Progenitor cell of endocrine pancreas (in vitro differentiated cells): ENCODE data around the gene FNDC4. TPM values are rescaled to one million over a fixed set of nuclear protein-coding genes. Genes with fewer than 3 reads are reported as not detected.

Experiments
- DNase-seq: peaks from one replicate; pipeline ENCODE4 v3.0.0; 2021; ENCODE audit warnings: low spot score; ENCODE audit not compliant: unreplicated experiment
- H3K27ac Mint-ChIP-seq: 2 replicates; pipeline ENCODE4 v1.8.0; 2021; ENCODE audit warnings: mild to moderate bottlenecking, moderate library complexity, mixed read lengths
- H3K27me3 Mint-ChIP-seq: 2 replicates; pipeline ENCODE4 v1.8.0; 2021; ENCODE audit warnings: mixed read lengths
- H3K36me3 Mint-ChIP-seq: 2 replicates; pipeline ENCODE4 v1.8.0; 2022; ENCODE audit warnings: mixed read lengths; ENCODE audit not compliant: insufficient read depth
- H3K4me1 Mint-ChIP-seq: 2 replicates; pipeline ENCODE4 v1.8.0; 2021; ENCODE audit warnings: low read depth, mixed read lengths
- H3K4me3 Mint-ChIP-seq: 2 replicates; pipeline ENCODE4 v1.8.0; 2021; ENCODE audit warnings: low read depth, mild to moderate bottlenecking, moderate library complexity, mixed read lengths
- H3K9me3 Mint-ChIP-seq: 2 replicates; pipeline ENCODE4 v1.8.0; 2021; ENCODE audit warnings: low read depth, mixed read lengths
- CTCF ChIP-seq: fragments of 200-600 bp; sonication (generic); IDR thresholded peaks from one replicate; pipeline ENCODE4 v1.5.0; 2021; ENCODE audit warnings: antibody characterized with exemption, mild to moderate bottlenecking; ENCODE audit not compliant: unreplicated experiment
- total RNA-seq: library from RNA; stranded (reverse); gene quantifications from 2 replicates; pipeline ENCODE4 v1.2.1, GENCODE V29; 2021

Gene FNDC4
- total RNA-seq, 1 donor from 2014 or later, result 10.2 TPM

- H3K9me3 Mint-ChIP-seq, result no peaks in the 10 kb centered on the region
- H3K36me3 Mint-ChIP-seq, result peaks cover 35% of the 10 kb centered on the region
- TF ChIP-seq CTCF, result peak; percentile 62
- peak within 1 kb of the TSS; percentile 68 for H3K4me3 Mint-ChIP-seq
- H3K27me3 Mint-ChIP-seq, result no peaks in the 10 kb centered on the region
- DNase-seq, result peak; percentile 73
- peaks cover 2% of the 10 kb centered on the region for H3K4me1 Mint-ChIP-seq
- peak within 1 kb of the TSS; percentile 72 for H3K27ac Mint-ChIP-seq
These were observed 52.8 kb downstream of the FNDC4 start, which contains the start of gene KRTCAP3 for GRCh38 chr2:27441958-27442919. Gene KRTCAP3 (plus strand): TSS chr2:27442381. CDS start chr2:27442413, 32 bp downstream.

Other genes with a start within 250 kb of the FNDC4 start
- not detected in 2 replicates for gene SLC30A3, start 232.2 kb downstream of the FNDC4 start, total RNA-seq
- gene DNAJC5G, start 219.8 kb downstream of the FNDC4 start, total RNA-seq, result not detected in 2 replicates
- gene TRIM54, start 212.8 kb downstream of the FNDC4 start, total RNA-seq, result not detected in 2 replicates
- gene UCN, start 186.8 kb downstream of the FNDC4 start, total RNA-seq, result 2.0 and 2.4 TPM in 2 replicates
- 56.0 and 60.4 TPM in 2 replicates for gene MPV17, start 172.1 kb downstream of the FNDC4 start, total RNA-seq
- 98.0 and 106 TPM in 2 replicates for gene GTF3C2, start 138.4 kb downstream of the FNDC4 start, total RNA-seq
- gene EIF2B4, start 124.9 kb downstream of the FNDC4 start, total RNA-seq, result 49.6 and 56.7 TPM in 2 replicates
- 81.2 and 89.3 TPM in 2 replicates for gene SNX17, start 124.6 kb downstream of the FNDC4 start, total RNA-seq
- 34.4 and 35.0 TPM in 2 replicates for gene ZNF513, start 114.5 kb downstream of the FNDC4 start, total RNA-seq
- 101 and 105 TPM in 2 replicates for gene PPM1G, start 85.6 kb downstream of the FNDC4 start, total RNA-seq
- 109 and 120 TPM in 2 replicates for gene NRBP1, start 66.6 kb downstream of the FNDC4 start, total RNA-seq
- 15.4 and 17.1 TPM in 2 replicates for gene KRTCAP3, start 52.8 kb downstream of the FNDC4 start, total RNA-seq
- 43.7 and 49.5 TPM in 2 replicates for gene IFT172, start 5.5 kb downstream of the FNDC4 start, total RNA-seq
- gene GCKR, start 1.6 kb upstream of the FNDC4 start, total RNA-seq, result 2.0 and 2.8 TPM in 2 replicates
- 59.1 and 60.9 TPM in 2 replicates for gene ZNF512, start 87.8 kb upstream of the FNDC4 start, total RNA-seq
- 5.6 and 5.7 TPM in 2 replicates for gene CCDC121, start 133.8 kb upstream of the FNDC4 start, total RNA-seq
- 37.3 and 40.2 TPM in 2 replicates for gene GPN1, start 133.8 kb upstream of the FNDC4 start, total RNA-seq
- gene SUPT7L, start 168.4 kb upstream of the FNDC4 start, total RNA-seq, result 47.6 and 48.1 TPM in 2 replicates
- 19.5 and 22.1 TPM in 2 replicates for gene SLC4A1AP, start 168.7 kb upstream of the FNDC4 start, total RNA-seq